Left forelimb (tissue), 1 donor: ENCODE results near the gene SERBP1.

Experiments
- DNase-seq: peaks from one replicate; pipeline ENCODE4 v3.0.0-alpha.2; 2018; ENCODE audit warnings: low spot score

The SERBP1 gene

GRCh38 chr1:67361641-67362040, 68.6 kb downstream of the SERBP1 start:
- DNase-seq: no peak

GRCh38 chr1:67359592-67359991, 70.6 kb downstream of the SERBP1 start:
- no peak for DNase-seq
